ENCODE measurements around the gene TBC1D5.

Gene TBC1D5

DNA sequence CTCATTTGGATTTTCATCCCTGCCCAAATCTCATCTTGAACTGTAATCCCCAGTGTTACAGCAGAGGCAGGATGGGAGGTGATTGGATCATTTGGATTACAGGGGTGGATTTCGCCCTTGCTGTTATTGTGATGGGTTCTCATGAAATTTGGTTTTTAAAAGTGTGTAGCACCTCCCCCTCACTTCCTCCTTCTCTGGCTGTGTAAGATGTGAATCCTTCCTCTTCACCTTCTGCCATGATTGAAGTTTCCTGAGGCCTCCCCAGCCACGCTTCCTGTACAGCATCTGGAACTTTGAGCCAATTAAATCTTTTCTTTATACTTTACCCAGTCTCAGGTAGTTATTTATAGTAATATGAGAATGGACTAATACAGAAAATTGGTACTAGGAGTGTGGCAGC lies 540.9 kb downstream of the TBC1D5 start:
- Mint-ChIP-seq H3K4me3 (no peak overlapping the region), H3K27me3 (no peaks in the 10 kb centered on the region), H3K9me3 (peaks cover 5% of the 10 kb centered on the region), H3K36me3 (peaks cover 53% of the 10 kb centered on the region), H3K27ac (peak overlapping the region; percentile 43), H3K4me1 (peaks cover 5% of the 10 kb centered on the region)
- DNase-seq (ENCODE audit: low spot score in 2 of 2) (no peak), ATAC-seq (ENCODE audit: low read depth) (no peak)

DNA sequence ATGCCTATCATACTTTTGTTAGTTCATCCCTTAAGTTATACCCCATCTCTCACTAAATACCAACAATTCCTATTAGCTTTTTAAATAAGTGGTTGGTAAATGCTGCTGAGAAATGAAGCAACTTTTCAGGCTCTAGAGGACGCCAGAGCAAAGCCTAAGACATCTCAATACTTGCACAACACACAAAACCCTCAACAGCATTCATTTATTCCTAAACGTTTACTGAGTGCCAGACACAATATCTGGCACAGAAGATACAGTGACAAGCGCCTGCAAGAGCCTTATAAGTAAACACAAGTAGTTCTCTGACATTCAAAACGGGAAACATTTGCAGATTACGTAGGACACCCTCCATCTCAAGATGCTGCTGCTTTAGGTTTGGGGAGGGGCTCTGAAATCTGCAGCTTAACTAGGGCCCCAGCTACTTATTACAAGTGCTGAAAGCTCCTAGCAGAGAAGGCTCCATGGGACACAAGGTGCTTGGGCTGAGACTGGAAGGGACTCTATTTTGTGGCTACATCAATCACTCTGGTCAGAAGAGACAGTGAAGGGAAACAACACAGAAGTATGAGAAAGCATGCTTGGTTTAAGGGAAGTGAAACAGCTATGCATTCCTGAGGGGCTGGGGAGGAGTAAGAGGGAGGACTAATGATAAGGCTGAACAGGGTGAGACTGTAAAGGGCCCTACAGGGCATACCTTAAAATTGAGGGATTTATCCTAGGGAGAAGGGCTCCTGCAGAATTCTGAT lies 546.4 kb downstream of the TBC1D5 start:
- DNase-seq (ENCODE audit: low spot score in 2 of 2) (peak; percentile 15 to 28), ATAC-seq (ENCODE audit: low read depth) (peak; percentile 90)
- Mint-ChIP-seq H3K4me3 (peak overlapping the region; percentile 53), H3K9me3 (no peaks in the 10 kb centered on the region), H3K27me3 (no peaks in the 10 kb centered on the region), H3K36me3 (peaks cover 12% of the 10 kb centered on the region), H3K27ac (peak overlapping the region; percentile 55), H3K4me1 (peaks cover 17% of the 10 kb centered on the region)

DNA sequence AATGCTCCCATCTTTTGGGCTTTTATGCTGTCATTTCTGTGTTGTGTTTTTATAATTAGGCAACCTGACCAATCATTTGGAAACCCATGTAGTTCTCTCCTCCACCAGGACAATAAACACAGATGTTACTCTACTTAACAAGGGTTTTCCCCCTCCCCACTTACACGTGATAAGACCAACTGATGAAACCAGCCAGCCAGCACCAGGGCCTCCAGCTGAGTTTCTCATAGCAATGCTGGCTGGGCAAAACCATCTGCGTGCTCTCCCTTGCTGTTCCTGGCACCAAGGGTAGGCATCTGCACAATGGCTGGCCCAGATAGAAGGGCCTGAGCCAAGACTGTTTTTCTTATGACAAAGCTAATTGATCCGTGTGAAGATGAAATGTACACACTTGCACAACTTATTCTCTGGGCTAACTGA lies 547.2 kb downstream of the TBC1D5 start:
- Mint-ChIP-seq H3K27ac (peak overlapping the region; percentile 55), H3K36me3 (peaks cover 14% of the 10 kb centered on the region), H3K4me3 (peak overlapping the region; percentile 2), H3K9me3 (no peaks in the 10 kb centered on the region), H3K27me3 (no peaks in the 10 kb centered on the region), H3K4me1 (peaks cover 17% of the 10 kb centered on the region)
- peak; percentile 12 to 17 for DNase-seq (ENCODE audit: low spot score in 2 of 2)
- ATAC-seq (ENCODE audit: low read depth): peak; percentile 73

DNA sequence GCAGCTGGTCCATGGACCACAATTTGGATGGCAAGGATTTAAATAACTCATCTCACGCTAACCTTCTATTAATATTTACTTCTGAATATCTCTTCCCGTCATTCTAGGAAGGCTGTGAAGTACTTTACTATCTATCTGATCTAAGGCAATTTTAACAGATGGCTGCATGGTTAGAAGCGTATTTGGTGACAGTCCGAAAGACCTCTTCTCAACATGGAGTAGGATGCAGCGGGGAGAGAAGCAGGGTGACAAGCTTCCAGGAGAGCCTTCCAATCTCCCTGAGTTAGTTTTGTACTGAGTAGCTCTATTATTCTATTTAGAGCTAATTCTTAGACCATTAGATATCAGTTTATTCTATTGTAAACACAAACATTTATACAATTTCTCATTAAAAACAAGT lies 548.3 kb downstream of the TBC1D5 start:
- ATAC-seq (ENCODE audit: low read depth) (no peak), DNase-seq (ENCODE audit: low spot score in 2 of 2) (no peak)
- H3K27ac Mint-ChIP-seq: no peak overlapping the region
- no peaks in the 10 kb centered on the region for H3K27me3 Mint-ChIP-seq
- no peaks in the 10 kb centered on the region for H3K9me3 Mint-ChIP-seq
- no peak overlapping the region for H3K4me3 Mint-ChIP-seq
- H3K4me1 Mint-ChIP-seq: peaks cover 19% of the 10 kb centered on the region
- peaks cover 13% of the 10 kb centered on the region for H3K36me3 Mint-ChIP-seq

DNA sequence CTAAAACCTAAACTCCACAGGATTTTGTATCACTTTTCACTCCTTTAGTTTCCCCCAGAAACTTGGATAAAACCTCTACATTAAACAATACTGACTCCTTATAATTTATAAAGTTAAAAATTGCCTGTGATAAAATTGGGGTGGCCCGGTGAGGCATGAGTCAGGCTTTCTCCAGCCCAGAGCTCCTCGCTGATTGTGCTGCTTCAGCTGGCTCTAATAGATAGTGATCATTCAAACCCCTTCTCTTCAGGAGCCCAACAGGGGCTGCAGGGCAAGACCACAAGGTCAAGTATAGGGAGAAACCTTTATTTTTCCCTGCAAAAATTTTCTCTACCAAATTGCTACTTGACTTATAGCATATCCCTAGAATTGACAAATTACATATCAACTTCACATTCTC lies 549.4 kb downstream of the TBC1D5 start:
- no peak for ATAC-seq (ENCODE audit: low read depth)
- peak overlapping the region; percentile 62 for H3K27ac Mint-ChIP-seq
- H3K4me1 Mint-ChIP-seq: peaks cover 19% of the 10 kb centered on the region
- H3K27me3 Mint-ChIP-seq: no peaks in the 10 kb centered on the region
- peaks cover 9% of the 10 kb centered on the region for H3K36me3 Mint-ChIP-seq
- DNase-seq (ENCODE audit: low spot score in 2 of 2): no peak
- H3K9me3 Mint-ChIP-seq: no peaks in the 10 kb centered on the region
- H3K4me3 Mint-ChIP-seq: no peak overlapping the region

DNA sequence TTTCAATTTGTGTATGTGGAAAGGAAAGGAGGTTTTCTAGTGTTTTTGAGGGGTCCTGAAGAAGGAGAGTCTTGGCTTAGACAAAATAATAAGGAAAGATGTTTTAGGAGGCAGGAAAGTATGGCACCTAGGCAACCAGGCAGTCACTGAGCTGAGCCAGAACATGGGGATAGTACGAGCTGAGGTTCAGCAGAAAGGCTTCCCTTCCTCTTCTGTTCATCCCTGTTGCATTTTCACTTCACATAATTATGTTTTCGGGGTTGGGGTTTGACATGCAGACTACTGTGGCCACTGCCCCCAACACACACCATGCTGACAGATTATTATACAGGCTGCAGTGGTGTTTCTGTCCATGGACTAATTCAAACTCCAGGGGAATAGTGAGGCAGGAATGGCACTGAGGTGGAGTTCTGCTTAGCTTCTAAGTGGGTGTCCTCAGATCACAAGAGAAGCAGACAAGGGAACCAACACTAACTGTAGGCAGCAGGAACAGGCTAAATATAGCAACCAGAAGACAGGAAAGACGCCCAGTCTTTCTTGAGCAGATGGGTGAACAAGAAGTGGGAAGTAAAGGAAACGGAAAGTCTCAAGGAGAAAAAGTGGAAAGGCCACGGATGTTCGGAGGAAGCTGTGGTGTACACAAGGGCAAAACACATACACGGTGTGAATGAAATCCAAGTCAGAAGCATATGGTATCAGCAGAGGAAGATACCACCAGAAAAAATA lies 551.9 kb downstream of the TBC1D5 start:
- H3K9me3 Mint-ChIP-seq: no peaks in the 10 kb centered on the region
- peaks cover 7% of the 10 kb centered on the region for H3K4me1 Mint-ChIP-seq
- H3K36me3 Mint-ChIP-seq: peaks cover 11% of the 10 kb centered on the region
- ATAC-seq (ENCODE audit: low read depth): no peak
- DNase-seq (ENCODE audit: low spot score in 2 of 2): no peak
- H3K27me3 Mint-ChIP-seq: no peaks in the 10 kb centered on the region
- no peak overlapping the region for H3K4me3 Mint-ChIP-seq
- H3K27ac Mint-ChIP-seq: no peak overlapping the region

DNA sequence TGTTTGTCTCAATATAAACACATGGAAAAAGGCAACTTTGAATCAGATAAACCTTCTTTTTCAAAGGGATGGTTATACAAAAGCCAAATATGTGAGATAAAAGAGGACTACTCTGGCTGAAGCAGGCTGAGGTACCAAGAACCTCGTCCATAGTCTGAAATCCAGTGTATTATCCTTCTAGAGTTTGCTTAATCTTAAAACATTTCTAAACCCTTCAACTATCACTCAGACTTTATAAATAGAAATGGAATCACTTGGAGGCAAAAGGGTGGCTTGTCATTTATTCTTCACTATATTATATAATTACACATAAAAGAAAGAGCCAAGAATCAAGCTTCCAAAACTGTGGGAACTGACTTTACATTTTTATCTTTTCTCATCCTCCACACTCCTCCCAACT lies 554.1 kb downstream of the TBC1D5 start:
- no peaks in the 10 kb centered on the region for H3K27me3 Mint-ChIP-seq
- no peak overlapping the region for H3K27ac Mint-ChIP-seq
- DNase-seq (ENCODE audit: low spot score in 2 of 2) (no peak), ATAC-seq (ENCODE audit: low read depth) (no peak)
- peaks cover 2% of the 10 kb centered on the region for H3K4me1 Mint-ChIP-seq
- no peak overlapping the region for H3K4me3 Mint-ChIP-seq
- H3K36me3 Mint-ChIP-seq: peaks cover 19% of the 10 kb centered on the region
- no peaks in the 10 kb centered on the region for H3K9me3 Mint-ChIP-seq

DNA sequence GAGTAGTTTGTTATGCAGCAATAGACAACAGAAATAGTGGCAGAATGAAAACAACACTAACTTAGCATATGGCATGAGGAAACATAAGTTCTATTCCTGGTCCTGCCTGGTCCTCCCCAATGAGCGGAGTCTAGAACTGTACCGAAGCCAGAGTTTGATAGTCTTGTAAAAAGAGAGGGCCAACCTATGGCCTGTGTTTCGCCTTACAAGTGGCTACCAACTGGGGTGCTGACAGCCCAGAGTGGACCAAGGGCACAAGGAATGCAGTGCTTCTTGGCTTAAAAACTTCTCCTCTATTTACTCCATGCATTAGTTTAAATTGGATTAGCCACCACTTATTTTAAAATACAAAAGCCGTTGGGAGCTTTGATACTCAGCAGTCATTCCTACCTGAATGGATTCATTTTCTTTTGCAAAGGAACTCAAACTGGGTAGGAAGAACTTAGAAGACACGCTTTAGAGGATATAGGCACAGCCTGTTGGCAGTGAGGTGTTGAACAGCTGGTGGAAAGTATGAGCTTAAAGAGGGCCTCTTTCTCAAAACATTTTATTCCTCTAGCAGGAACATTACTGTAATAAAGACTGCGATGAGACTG lies 554.7 kb downstream of the TBC1D5 start:
- Mint-ChIP-seq H3K27me3 (no peaks in the 10 kb centered on the region), H3K4me1 (peaks cover 7% of the 10 kb centered on the region), H3K27ac (no peak overlapping the region), H3K4me3 (no peak overlapping the region), H3K36me3 (peaks cover 24% of the 10 kb centered on the region), H3K9me3 (no peaks in the 10 kb centered on the region)
- ATAC-seq (ENCODE audit: low read depth) (no peak), DNase-seq (ENCODE audit: low spot score in 2 of 2) (no peak)

DNA sequence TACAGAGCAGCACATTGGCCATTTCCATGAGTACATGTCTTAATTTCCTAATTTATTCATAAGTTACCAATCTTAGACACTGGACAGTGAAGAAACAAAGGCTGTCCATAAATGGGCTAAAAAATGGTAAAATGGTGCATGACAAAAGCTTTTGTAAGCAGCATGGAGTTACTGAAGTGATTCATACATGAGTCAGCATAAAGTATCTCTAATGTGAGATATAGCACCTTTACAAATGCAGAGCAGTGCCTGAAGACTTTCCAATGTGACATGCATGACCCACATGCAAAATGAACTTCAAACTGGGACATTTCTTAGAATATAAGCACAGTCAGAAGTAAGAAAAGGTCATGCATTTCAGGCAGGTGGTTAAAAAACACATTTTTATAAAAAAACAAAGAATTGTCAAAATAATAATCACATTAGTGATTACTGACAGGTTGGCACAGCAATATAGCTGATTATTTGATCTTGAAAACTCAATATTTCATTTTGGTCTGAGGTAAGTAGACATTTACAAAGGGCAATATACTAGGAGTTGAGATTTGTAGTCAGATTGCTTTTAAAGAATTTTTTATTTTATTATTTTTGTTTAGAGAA lies 558.4 kb downstream of the TBC1D5 start:
- Mint-ChIP-seq H3K4me3 (no peak overlapping the region), H3K4me1 (peaks cover 7% of the 10 kb centered on the region), H3K9me3 (no peaks in the 10 kb centered on the region), H3K27ac (no peak overlapping the region), H3K36me3 (peaks cover 30% of the 10 kb centered on the region), H3K27me3 (no peaks in the 10 kb centered on the region)
- no peak for ATAC-seq (ENCODE audit: low read depth)
- no peak for DNase-seq (ENCODE audit: low spot score in 2 of 2)

DNA sequence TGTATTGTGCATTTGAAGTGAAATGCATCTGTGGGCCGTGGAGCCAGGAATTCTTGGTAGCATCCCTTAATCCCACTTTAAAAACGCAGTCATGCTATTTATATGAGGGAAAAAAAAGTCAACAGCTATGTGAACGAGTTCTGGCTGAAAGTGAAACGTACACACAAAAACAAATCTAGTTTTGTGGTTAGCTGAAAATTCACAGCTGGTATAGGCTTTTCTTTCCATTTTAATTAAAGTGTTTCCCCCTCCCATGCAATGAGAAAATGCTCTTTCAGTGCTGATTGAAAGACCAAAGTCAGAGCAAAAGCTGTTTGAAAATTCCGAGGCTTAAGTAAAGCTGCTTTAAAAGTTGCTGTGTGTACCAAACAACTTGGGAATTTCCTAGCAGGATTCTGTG lies 560.3 kb downstream of the TBC1D5 start:
- DNase-seq (ENCODE audit: low spot score in 2 of 2): no peak
- H3K4me3 Mint-ChIP-seq: no peak overlapping the region
- no peaks in the 10 kb centered on the region for H3K9me3 Mint-ChIP-seq
- H3K27ac Mint-ChIP-seq: no peak overlapping the region
- H3K36me3 Mint-ChIP-seq: peaks cover 35% of the 10 kb centered on the region
- H3K27me3 Mint-ChIP-seq: no peaks in the 10 kb centered on the region
- no peak for ATAC-seq (ENCODE audit: low read depth)
- peaks cover 7% of the 10 kb centered on the region for H3K4me1 Mint-ChIP-seq

DNA sequence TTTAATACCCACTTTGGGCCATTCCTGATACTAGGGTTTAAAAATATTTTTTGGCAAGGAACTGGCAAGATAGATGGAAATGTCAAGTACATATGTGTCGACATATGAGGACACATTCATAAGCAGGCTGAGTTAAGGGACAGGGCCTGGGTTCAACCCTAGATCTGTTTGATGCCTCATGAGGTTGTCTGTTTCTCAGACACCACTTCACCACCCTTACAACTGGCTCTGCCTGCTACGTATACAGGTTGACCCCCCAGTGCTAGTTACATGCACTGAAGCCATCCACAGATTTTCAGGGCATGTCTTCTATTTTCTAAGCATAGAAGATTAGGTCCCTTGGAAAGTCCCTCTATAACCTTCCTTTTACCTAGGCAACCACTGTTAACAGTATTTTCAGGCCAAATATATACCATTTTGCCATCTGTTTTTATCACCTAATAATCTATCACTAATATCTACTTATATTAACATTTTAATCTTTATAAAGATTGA lies 561.0 kb downstream of the TBC1D5 start:
- no peak overlapping the region for H3K4me3 Mint-ChIP-seq
- H3K27me3 Mint-ChIP-seq: no peaks in the 10 kb centered on the region
- peak overlapping the region; percentile 31 for H3K27ac Mint-ChIP-seq
- H3K36me3 Mint-ChIP-seq: peaks cover 36% of the 10 kb centered on the region
- ATAC-seq (ENCODE audit: low read depth) (no peak), DNase-seq (ENCODE audit: low spot score in 2 of 2) (no peak)
- no peaks in the 10 kb centered on the region for H3K9me3 Mint-ChIP-seq
- H3K4me1 Mint-ChIP-seq: peaks cover 7% of the 10 kb centered on the region

DNA sequence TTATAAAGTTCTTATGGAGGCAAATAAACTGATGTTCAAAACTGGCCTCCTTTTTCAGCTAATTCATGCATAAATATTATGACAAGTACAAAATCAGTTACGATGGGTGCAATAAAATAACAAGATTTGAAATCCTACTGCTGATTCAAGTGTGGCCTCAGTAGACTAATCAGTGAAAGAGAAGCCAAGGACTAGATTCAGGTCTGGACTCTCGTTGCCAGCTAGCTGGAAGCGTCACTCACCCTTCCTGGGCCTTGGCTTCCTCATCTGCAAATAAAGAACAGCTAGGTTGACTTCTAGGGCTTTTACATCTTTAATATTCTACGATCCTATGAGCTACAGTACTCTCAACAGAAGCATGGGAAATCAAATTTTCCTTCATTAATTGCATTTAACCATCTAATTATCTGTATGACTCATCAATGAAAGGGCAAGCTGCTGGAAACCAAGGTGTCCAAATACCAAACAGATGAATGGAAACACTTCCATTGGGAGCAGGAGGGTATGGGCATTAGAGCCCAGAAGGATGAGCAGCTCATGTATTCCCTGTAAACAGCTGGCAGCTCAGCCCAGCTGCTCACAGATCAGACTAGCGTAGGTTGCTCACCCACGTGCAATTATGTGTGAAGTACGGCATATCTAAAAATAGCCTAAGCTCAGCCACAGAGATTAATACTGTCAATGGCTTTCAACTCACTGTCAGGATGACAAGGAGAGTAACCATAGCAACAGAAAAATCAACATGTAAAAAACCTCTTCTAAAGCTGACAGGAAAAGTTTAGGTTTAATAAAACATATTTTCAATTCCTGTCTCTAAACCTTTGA lies 562.8 kb downstream of the TBC1D5 start:
- Mint-ChIP-seq H3K9me3 (no peaks in the 10 kb centered on the region), H3K27me3 (no peaks in the 10 kb centered on the region), H3K4me3 (no peak overlapping the region), H3K36me3 (peaks cover 37% of the 10 kb centered on the region), H3K4me1 (peaks cover 7% of the 10 kb centered on the region), H3K27ac (peak overlapping the region; percentile 20)
- DNase-seq (ENCODE audit: low spot score in 2 of 2): no peak
- ATAC-seq (ENCODE audit: low read depth): peak; percentile 77

DNA sequence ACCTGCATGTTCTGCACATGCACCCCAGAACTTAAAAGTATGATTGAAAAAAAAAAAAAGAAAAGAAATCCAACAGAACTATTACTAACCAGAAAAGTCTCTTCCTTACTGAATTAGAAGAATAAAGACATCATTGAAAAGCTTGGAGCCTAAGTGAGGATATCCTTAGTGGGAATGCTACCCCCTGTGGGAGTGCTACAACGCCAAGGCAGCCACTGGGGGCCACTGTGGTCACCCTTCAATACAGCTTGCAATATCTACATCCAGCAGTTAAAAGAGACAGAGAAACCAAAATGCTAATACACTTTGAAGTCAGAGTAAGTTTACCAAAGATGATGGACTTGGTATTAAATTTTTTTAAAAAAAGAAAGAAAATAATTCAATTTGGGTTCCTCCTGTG lies 565.7 kb downstream of the TBC1D5 start:
- Mint-ChIP-seq H3K9me3 (no peaks in the 10 kb centered on the region), H3K36me3 (peaks cover 36% of the 10 kb centered on the region), H3K27me3 (no peaks in the 10 kb centered on the region), H3K4me1 (peaks cover 3% of the 10 kb centered on the region), H3K4me3 (no peak overlapping the region), H3K27ac (no peak overlapping the region)
- DNase-seq (ENCODE audit: low spot score in 2 of 2): no peak
- no peak for ATAC-seq (ENCODE audit: low read depth)
